Epithelial cell of proximal tubule (primary cell): ENCODE results near the gene HDGFL2. TPM values are rescaled to one million over a fixed set of nuclear protein-coding genes. Genes with fewer than 3 reads are reported as not detected.

Source experiments
- DNase-seq: peaks from one replicate; pipeline ENCODE4 v3.0.0-alpha.2; 2011; ENCODE audit warnings: low read depth
- H3K4me3 ChIP-seq: 2 replicates; pipeline ENCODE4 v1.5.1; 2011; ENCODE audit warnings: low read depth, mild to moderate bottlenecking, low read length
- CTCF ChIP-seq: conservative IDR thresholded peaks from 2 replicates; pipeline ENCODE4 v1.5.1; 2012; ENCODE audit warnings: low read depth, mild to moderate bottlenecking, low read length
- total RNA-seq: library from RNA; depleted of rRNA; stranded (reverse); fragments of >200 nt; gene quantifications from 2 replicates; pipeline ENCODE4 v1.2.3, GENCODE V29; 2015

HDGFL2 gene
- total RNA-seq, 1 donor from 2014 or later, result 91.8 TPM

- no peak for TF ChIP-seq CTCF
- H3K4me3 ChIP-seq, result no peak overlapping the region
- DNase-seq, result no peak
Observed at GRCh38 chr19:4528843-4529242, 56.7 kb downstream of the HDGFL2 start.

DNA sequence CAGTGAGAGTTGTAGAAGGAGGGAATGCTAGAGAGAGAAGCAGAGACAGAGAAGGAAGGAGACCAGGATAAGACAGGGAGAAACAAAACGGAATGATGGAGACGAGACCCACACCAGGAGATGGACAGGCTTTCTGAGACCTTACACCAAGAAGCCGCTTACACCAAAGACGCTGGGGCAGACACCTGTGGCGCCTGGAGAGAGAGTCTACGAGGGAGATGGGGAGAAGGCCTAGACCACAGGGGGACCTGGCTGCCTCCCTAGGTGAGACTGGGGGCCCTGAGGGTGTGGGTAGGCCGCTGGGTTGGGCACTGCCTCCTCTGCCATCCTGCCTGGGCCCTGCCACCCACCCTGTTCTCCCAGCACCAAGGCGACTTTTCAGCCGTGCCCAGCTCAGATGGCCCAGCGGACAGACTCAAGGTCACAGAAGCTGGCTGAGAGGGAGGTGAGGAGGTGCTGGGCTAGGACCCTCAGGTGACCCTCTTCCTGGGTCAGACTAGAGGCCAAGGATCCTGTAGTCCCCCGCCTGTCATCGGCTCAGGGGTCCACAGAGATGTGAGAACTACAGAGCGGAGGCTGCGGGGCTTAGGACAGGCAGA lies 57.9 kb downstream of the HDGFL2 start:
- H3K4me3 ChIP-seq, result no peak overlapping the region
- no peak for TF ChIP-seq CTCF
- DNase-seq, result no peak

DNA sequence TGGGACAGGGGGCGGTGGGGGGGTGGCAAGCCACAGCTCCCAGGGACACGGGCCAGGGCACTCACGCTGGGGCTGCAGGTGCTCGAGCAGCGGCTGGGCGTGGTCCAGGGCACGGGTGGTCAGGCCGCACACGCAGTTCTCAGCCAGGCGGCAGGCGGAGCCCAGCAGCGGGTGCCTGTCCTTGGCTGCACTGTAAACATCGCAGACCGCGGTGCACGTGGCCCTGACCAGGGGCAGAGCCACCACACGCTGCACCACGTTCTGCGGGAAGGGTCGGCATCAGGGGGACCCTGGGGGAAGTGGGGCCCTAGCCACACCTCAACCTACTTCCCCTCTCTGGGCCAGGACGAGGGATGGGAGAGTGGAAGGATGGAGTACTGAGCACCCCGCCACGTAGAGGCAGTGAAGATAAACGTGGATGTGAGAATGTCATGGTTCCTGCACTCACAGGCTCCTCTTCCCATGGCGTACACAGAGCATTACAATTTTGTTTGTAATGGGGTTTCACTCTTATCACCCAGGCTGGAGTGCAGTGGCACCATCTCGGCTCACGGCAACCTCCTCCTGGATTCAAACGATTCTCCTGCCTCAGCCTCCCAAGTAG lies 59.6 kb downstream of the HDGFL2 start:
- no peak overlapping the region for H3K4me3 ChIP-seq
- no peak for TF ChIP-seq CTCF
- DNase-seq, result no peak

GRCh38 chr19:4533334-4533733 lies 61.2 kb downstream of the HDGFL2 start:
- TF ChIP-seq CTCF, result no peak
- no peak overlapping the region for H3K4me3 ChIP-seq
- no peak for DNase-seq

- no peak for DNase-seq
- no peak for TF ChIP-seq CTCF
- no peak overlapping the region for H3K4me3 ChIP-seq
Observed at GRCh38 chr19:4533835-4534424, 61.8 kb downstream of the HDGFL2 start.

GRCh38 chr19:4534836-4535658 lies 63.0 kb downstream of the HDGFL2 start, which contains the start of gene PLIN5:
TSS of gene PLIN5 (minus strand) at chr19:4535224. CDS start at chr19:4534074, 1,150 bp downstream.
- H3K4me3 ChIP-seq, result peak within 1 kb of the TSS; percentile 45
- TF ChIP-seq CTCF, result peak; percentile 11
- no peak for DNase-seq
